Tibial artery (tissue), 4 donors: ENCODE data around the gene ENTPD5.

Experiments used
- DNase-seq, 2 donors: peaks; one replicate each; pipeline ENCODE4 v3.0.0-alpha.2; 2019
- H3K27ac ChIP-seq, 2 donors: fragments of 200-600 bp; sonication (generic) in 1 of 2; 1 replicate in 1 of 2; 2 replicates in 1 of 2; pipeline ENCODE4 v1.5.1; 2018 to 2019; ENCODE audit warnings: mild to moderate bottlenecking in 1 of 2
- H3K27me3 ChIP-seq, 2 donors: fragments of 200-600 bp; sonication (generic) in 1 of 2; one replicate each; pipeline versions ENCODE4 v1.5.1 to v1.6.0; 2016 to 2019
- H3K36me3 ChIP-seq, 3 donors: fragments of 200-600 bp; sonication (generic) in 2 of 3; one replicate each; pipeline ENCODE4 v1.5.1; 2016 to 2019; ENCODE audit warnings: mild to moderate bottlenecking in 2 of 3
- H3K4me1 ChIP-seq, 4 donors: fragments of 200-600 bp; sonication (generic) in 2 of 4; 1 replicate in 3 of 4; 2 replicates in 1 of 4; pipeline ENCODE4 v1.5.1; 2016 to 2019
- H3K4me3 ChIP-seq, 2 donors: fragments of 200-600 bp; sonication (generic) in 1 of 2; 1 replicate in 1 of 2; 2 replicates in 1 of 2; pipeline ENCODE4 v1.5.1; 2018 to 2019; ENCODE audit warnings: mild to moderate bottlenecking in 2 of 2
- H3K9me3 ChIP-seq, 3 donors: fragments of 200-600 bp; sonication (generic) in 1 of 3; one replicate each; pipeline ENCODE4 v1.5.1; 2016 to 2019
- intact Hi-C: fragments of 100-400 bp; cut with DNase I; formaldehyde crosslinking; loops from one replicate; pipeline ENCODE4 v1.15.0; 2023; ENCODE audit warnings: low total_unique reads
- TF ChIP-seq, protein P1 (sequence below), 2 experiments: fragments of 200-600 bp in 1 of 2; fragments of 450-650 bp in 1 of 2; IDR thresholded peaks; one replicate each; pipeline ENCODE4 v1.5.1; 2017 to 2019; ENCODE audit warnings: antibody characterized with exemption in 2 of 2, mild to moderate bottlenecking in 1 of 2, moderate library complexity in 1 of 2

The ENTPD5 gene

DNA sequence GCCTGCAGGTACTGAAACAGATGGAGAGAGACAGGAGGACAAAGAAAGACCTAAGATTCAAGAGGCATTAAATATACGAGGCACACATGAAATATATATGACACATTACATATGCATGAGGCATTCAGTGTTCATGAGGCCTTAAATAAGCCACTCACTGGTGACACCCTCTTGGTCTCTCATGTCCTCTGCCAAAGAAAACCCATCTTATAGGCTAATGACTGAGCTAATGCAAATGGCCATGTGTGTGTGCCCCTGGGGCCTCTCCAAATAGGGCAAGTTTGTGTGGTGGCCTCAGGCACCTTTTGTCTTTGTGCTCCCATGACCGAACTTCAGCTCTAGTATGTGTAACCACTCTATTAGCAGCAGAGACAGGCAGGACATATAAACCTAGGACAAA lies 50.2 kb downstream of the ENTPD5 start:
- H3K36me3 ChIP-seq = peaks cover 1 to 88% (median 45%) of the 10 kb centered on the region in 3 donors
- no peak overlapping the region for H3K27ac ChIP-seq
- H3K9me3 ChIP-seq = no peaks in the 10 kb centered on the region
- intact Hi-C loops = no loop called here
- H3K27me3 ChIP-seq = no peaks in the 10 kb centered on the region
- TF ChIP-seq, protein P1, sequence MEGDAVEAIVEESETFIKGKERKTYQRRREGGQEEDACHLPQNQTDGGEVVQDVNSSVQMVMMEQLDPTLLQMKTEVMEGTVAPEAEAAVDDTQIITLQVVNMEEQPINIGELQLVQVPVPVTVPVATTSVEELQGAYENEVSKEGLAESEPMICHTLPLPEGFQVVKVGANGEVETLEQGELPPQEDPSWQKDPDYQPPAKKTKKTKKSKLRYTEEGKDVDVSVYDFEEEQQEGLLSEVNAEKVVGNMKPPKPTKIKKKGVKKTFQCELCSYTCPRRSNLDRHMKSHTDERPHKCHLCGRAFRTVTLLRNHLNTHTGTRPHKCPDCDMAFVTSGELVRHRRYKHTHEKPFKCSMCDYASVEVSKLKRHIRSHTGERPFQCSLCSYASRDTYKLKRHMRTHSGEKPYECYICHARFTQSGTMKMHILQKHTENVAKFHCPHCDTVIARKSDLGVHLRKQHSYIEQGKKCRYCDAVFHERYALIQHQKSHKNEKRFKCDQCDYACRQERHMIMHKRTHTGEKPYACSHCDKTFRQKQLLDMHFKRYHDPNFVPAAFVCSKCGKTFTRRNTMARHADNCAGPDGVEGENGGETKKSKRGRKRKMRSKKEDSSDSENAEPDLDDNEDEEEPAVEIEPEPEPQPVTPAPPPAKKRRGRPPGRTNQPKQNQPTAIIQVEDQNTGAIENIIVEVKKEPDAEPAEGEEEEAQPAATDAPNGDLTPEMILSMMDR (IDR thresholded peaks at IDR 0.05) = no peak
- H3K4me1 ChIP-seq = no peaks in the 10 kb centered on the region
- no peak for DNase-seq
- no peak overlapping the region for H3K4me3 ChIP-seq

GRCh38 chr14:73965216-73965615 lies 53.9 kb downstream of the ENTPD5 start:
- Histone ChIP-seq H3K9me3 (no peaks in the 10 kb centered on the region), H3K4me3 (no peak overlapping the region), H3K4me1 (no peaks in the 10 kb centered on the region), H3K36me3 (peaks cover 38 to 96% (median 58%) of the 10 kb centered on the region in 3 donors), H3K27me3 (no peaks in the 10 kb centered on the region), H3K27ac (no peak overlapping the region)
- no peak for DNase-seq
- intact Hi-C loops = no loop called here
- TF ChIP-seq, protein P1 (IDR thresholded peaks at IDR 0.05) = no peak

DNA sequence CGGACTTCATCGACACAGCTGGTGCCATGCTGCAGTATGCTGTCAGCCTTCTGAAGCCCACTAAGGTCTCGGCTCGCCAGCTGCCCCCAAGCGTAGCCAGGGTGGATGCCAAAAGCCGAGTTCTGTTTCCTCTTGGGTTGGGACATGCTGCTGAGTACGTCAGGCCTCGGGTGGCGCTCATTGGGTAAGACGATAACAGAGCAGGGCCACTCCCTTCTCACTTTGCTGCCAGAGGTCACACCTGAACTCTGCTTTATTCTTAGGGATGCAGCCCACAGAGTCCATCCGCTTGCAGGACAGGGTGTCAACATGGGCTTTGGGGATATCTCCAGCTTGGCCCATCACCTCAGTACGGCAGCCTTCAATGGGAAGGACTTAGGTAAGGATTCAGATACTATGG lies 57.9 kb downstream of the ENTPD5 start:
- Histone ChIP-seq H3K27me3 (no peaks in the 10 kb centered on the region), H3K36me3 (peaks cover 77 to 97% (median 77%) of the 10 kb centered on the region in 3 donors), H3K9me3 (no peaks in the 10 kb centered on the region), H3K4me1 (no peaks in the 10 kb centered on the region), H3K27ac (no peak overlapping the region), H3K4me3 (no peak overlapping the region)
- TF ChIP-seq, protein P1 (IDR thresholded peaks at IDR 0.05) = no peak
- no peak for DNase-seq
- intact Hi-C loops = no loop called here

- intact Hi-C loops = no loop called here
- no peaks in the 10 kb centered on the region for H3K4me1 ChIP-seq
- TF ChIP-seq, protein P1 (IDR thresholded peaks at IDR 0.05) = no peak
- no peaks in the 10 kb centered on the region for H3K27me3 ChIP-seq
- no peak for DNase-seq
- H3K4me3 ChIP-seq = no peak overlapping the region
- no peak overlapping the region for H3K27ac ChIP-seq
- H3K36me3 ChIP-seq = peaks cover 88 to 100% (median 94%) of the 10 kb centered on the region in 3 donors
- H3K9me3 ChIP-seq = no peaks in the 10 kb centered on the region
Observed at GRCh38 chr14:73958591-73958990, 60.5 kb downstream of the ENTPD5 start.

DNA sequence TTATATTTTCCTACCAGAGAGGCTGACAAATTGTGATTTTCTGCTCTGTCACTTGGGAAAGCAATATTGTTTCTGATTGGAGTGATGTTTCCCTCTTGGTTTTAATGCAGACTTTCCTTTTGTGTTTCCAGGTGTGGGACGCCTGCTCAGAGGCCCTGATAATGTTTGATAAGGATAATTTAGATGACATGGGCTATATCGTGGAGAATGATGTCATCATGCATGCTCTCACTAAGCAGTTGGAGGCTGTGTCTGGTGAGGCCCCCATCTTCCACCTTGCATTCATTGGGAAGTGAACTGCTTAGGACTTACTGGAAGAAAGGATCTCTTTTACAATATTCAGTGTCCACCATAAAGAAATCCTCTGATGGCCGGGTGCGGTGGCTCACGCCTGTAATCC lies 63.4 kb downstream of the ENTPD5 start:
- intact Hi-C loops = no loop called here
- no peak for DNase-seq
- TF ChIP-seq, protein P1 (IDR thresholded peaks at IDR 0.05) = no peak
- Histone ChIP-seq H3K27ac (no peak overlapping the region), H3K4me1 (peaks cover 0 to 17% (median 10%) of the 10 kb centered on the region in 4 donors), H3K36me3 (peaks cover 63 to 76% (median 66%) of the 10 kb centered on the region in 3 donors), H3K9me3 (no peaks in the 10 kb centered on the region), H3K27me3 (no peaks in the 10 kb centered on the region), H3K4me3 (no peak overlapping the region)

GRCh38 chr14:73953731-73954130 lies 65.4 kb downstream of the ENTPD5 start:
- TF ChIP-seq, protein P1 (IDR thresholded peaks at IDR 0.05) = no peak
- H3K27me3 ChIP-seq = no peaks in the 10 kb centered on the region
- no peak for DNase-seq
- intact Hi-C loops = no loop called here
- peaks cover 44 to 56% (median 47%) of the 10 kb centered on the region in 3 donors for H3K36me3 ChIP-seq
- H3K4me1 ChIP-seq = peaks cover 0 to 25% (median 15%) of the 10 kb centered on the region in 4 donors
- no peak overlapping the region for H3K27ac ChIP-seq
- H3K4me3 ChIP-seq = no peak overlapping the region
- no peaks in the 10 kb centered on the region for H3K9me3 ChIP-seq
